HuH-7.5 (cell line): ENCODE results near the gene CDCP1.

Source experiments
- DNase-seq: peaks from one replicate; pipeline ENCODE4 v3.0.0; 2011; ENCODE audit warnings: low spot score

The CDCP1 gene

DNA sequence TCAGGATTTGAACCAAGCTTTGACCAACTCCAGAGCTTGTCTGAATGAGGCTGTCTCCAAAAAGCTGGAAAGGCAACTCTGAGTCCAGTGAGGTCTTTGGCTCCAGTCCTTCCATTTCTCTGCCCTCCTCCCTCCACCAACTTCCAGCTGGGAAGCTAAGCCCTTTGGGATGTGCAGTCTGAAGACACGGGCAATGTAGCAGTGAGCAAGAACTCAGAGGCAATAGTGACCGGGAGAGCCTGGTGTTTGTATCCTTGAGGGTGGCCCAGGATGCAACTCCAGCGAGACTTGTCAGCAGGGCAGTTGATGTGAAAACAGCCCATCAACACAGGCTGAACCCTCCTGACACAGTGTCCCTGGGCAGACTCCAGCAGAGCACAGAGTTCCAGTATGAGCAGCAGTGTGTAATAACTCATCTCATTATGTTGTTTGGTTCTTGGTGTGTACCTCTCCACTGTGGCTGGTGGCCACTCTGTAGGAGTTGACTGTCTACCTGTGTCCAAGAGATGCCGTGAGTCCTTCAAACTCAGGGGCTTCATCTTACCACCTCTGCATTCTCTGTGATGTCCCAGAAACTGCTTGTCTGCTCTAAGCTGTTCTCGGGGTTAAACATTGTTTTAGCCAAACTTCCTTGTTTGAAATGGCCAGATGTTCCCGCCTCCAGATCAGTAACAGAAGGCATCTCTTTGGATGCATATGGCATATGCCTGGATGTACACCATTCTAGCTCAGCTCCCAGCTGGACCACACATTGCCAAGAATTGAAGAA lies 6.6 kb downstream of the CDCP1 start:
- DNase-seq: no peak

DNA sequence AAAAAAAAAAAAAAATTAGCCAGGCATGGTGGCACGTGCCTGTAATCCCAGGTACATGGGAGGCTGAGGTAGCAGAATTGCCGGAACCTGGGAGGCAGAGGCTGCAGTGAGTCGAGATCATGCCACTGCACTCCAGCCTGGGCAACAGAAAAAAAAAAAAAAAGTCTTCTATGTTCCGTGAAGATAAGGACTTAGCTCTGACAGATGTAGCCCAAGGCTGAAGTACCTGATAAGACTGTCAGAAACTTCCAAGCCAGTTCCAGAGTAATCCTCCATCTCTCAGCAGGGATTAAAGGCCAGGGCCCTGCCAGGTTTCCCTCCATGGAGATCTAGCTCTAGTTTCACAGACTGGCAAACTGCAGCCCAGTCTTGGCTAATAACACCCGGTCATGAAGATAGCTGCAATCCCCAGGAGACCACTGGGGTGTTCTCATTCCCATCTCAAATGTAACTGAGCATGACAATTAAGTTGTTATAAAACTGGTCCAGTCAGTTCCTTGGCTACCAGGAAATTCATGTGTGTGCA lies 8.5 kb downstream of the CDCP1 start:
- no peak for DNase-seq

GRCh38 chr3:45135959-45136358 lies 10.2 kb downstream of the CDCP1 start:
- no peak for DNase-seq

GRCh38 chr3:45134758-45135521 lies 11.2 kb downstream of the CDCP1 start:
- no peak for DNase-seq

DNA sequence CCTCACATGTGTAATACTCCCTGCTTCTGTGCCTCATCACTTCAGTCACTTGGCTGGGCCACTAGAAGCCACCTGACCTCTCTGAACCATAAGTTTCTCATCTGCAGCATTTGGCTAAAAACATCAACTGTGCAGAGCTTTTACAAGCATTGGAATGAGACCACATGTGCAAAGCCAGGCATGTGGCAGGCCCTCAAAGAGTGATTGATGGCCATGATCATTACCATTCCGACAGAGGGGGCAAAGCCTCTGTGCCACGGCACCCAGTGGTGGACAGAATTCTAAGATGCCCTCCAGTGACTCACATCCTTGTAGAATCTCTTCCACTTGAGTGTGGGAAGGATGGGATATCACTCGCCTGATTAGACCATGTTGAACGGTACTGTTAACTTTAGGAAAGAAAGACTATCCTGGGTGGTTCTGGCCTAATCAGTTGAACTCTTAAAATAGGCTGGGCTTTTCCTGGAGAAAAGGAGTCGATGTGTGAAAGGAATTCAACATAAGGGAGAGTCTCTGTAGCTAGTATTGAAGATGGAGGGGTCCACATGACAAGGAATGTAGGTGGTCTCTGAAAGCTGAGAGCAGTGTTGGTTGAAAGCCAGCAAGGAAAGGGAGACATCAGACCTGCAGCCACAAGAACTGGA lies 13.5 kb downstream of the CDCP1 start:
- no peak for DNase-seq

GRCh38 chr3:45131201-45131600 lies 15.0 kb downstream of the CDCP1 start:
- DNase-seq: no peak

- no peak for DNase-seq
Measured at GRCh38 chr3:45130476-45130875, 15.7 kb downstream of the CDCP1 start.

DNA sequence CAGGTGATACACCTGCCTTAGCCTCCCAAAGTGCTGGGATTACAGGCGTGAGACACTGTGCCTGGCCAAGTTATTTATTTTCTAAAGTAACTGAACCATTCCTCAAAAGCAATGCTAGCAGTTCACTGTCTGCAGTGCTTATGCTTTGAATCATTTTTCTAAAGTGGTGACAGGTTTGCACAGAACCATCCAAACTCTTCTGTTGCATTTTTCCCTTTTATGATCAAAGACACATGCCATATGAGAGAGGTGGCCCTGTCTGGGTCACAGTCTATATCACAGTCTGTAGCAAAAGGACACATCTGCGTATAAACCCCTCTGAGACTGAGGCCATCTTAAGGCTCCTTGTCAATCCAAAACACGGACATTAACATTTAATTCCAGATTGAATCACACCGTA lies 17.2 kb downstream of the CDCP1 start:
- no peak for DNase-seq

- DNase-seq: no peak
Measured at GRCh38 chr3:45127130-45127822, 18.9 kb downstream of the CDCP1 start.

DNA sequence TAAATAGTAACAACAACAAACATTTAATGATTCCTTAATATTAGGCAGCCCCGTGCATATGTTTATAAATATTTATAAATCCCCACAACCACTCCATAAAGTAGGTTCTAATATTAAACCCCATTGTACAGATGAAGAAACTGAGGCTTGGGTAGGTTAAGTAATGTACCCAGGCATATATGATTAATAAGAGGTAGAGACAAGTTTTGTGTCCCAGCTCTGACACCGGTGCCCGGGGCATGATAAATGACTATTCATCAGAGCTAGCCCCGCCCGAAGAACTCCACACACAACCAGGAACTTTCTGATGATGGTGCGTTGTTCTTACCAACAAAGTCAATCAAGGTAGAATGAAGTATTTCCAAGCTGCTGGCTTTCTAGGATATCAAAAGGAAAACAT lies 19.4 kb downstream of the CDCP1 start:
- DNase-seq: no peak

DNA sequence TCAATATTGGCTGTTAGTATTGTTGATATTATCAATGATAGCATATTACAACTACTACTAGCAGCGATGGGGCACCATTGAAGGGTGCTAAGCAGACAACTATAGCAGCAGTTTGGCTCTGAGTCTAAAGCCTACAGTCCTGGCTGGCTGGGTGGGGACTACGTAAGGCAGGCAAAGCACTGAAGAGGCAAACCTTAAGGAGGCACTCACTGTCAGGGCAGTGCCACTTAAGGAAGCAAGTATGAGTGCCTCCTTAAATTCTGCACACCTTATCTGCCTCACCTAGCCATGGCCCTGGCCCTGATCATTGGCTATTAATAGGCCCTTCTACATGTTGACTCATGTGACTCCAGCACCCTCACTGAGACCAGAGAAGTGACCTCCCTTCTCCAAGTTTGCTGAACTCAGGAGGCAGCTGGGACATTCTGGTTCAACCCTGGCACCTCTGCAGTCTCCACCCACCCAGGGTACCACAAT lies 20.6 kb downstream of the CDCP1 start:
- no peak for DNase-seq

GRCh38 chr3:45124956-45125355 lies 21.2 kb downstream of the CDCP1 start:
- no peak for DNase-seq

DNA sequence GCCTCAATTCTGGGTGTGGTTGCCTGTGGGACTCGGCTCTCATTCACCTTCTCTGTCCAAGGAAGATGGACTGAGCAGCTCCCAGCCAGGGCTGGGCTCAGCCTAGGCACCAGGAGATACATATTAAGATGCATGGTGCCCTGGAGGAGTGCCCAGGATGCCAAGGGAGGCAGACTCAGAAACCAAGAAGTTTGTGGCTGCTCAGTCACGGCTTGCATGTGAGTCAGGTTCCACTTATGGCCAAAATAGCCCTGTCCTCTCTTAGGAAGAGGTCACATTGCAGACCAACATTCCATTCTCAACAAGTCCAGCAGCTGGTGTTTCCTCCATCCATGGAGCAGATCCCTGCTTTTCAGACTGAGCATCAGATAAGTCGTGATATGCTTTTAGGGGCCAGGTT lies 21.8 kb downstream of the CDCP1 start:
- no peak for DNase-seq

DNA sequence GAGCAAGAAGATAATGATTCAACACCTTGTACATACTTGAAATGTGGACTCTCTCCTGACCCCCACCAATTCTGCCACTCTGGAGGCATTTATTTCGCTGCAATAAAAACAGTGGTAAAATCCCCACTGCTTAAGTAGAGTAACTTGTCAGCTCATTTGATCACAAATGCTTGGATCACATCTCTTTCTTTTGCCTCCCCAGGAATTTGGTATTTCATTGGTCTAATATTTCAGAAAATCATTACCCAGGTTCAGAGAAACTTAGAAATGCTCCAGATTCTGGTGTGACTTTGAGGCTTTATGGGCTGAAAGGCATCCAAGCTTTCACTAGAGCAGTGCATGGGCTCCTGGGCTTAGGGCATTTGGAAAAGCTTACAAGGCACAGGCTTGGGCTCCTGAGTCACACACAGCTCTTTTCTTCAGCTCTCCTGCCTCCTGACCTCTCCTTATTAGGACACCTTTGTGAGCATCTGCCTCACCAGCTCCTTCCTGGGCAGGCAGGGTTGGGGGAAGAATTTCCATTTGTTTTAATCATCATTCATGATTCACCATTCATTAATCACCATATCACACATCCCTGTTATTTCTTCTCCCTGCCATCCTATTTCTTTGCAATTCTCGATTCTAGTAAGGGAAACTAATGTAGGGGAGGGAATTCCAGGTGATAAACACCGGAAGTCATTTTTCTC lies 22.5 kb downstream of the CDCP1 start:
- no peak for DNase-seq

- no peak for DNase-seq
Measured at GRCh38 chr3:45123030-45123429, 23.1 kb downstream of the CDCP1 start.

DNA sequence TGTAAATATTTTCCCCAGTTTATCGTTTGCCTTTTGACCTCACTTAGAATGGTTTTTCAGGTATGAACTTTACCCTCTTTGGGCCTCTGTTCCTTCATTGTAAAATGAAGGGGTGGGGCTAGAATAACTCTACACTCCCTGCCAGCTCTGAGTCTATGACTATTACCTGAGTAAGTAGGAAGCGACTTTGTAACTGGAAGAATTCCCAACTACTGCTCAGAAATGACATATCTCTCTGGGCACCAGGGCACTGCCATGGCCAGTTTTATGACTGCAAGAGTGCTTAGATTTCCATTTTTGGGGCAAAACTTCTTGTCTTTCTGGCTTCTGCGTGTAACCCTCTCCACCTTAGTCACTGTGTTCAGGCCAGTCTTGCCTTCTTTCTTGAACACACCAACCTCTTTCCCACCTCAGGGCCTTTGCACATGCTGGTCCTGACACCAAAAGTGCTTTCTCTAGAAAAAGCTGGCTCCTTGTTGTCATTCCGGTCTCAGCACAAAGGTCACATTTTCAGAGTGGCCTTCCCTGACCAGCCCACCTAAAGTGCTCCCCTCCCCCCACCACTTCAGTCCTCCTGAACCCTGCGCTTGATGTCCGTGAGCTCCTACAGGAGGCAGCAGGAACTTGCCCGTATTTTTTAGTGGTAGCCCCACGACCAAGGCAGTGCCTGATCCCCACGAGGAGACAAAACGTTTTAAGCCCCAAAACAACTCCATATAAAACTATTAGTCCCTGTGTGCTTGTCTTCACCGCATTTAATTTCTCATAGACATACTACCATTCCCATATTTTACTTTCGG lies 25.6 kb downstream of the CDCP1 start:
- DNase-seq: peak; percentile 37

DNA sequence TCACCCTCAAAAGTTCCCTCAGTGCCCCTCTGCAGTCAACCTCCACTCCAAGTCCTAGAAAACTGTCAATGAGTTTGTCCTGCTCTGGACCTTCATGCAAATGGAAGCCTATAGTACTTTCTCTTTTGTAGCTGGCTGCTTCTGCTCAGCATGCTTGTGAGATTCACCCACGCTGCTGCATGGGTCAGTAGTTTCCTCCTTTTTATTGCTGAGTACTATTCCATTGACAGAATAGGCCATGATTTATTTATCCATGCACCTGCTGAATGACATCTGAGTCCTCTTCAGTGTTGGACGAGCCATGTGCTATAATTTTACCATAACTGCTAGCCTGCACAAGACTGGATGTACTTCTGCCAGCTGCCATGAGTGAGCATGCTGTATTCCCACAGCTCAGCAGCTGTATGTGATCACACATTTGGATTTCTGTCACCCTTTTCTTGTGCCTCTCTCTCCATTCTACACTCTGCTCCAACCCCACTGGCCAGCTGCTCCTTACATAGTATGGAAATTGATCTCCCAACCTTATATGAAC lies 26.3 kb downstream of the CDCP1 start:
- no peak for DNase-seq

- DNase-seq: no peak
Measured at GRCh38 chr3:45119376-45119775, 26.8 kb downstream of the CDCP1 start.

- no peak for DNase-seq
Measured at GRCh38 chr3:45118615-45119071, 27.5 kb downstream of the CDCP1 start.

DNA sequence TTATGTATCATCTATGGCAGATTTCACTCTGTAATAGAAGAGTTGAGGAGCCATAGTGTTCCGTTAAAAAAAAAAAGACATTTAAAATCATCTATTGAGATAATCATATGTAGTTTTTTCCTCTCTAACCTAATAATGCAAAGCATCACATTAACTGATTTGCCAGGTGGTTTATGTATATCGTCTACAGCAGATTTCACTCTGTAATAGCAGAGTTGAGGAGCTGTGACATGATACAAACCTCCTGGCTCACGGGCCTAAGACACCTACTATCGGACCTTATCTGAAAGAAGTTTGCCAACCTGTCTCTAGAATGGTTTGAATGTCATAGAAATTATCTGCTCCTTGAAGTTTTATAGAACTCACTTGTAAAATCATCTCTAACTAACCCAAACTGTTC lies 29.8 kb downstream of the CDCP1 start:
- DNase-seq: no peak
